Measurements from ENCODE around the gene CPT2. TPM values are rescaled to one million over a fixed set of nuclear protein-coding genes. Genes with fewer than 3 reads are reported as not detected.

Gene CPT2
- total and polyA plus RNA-seq, 2 of the 13 experiments (the other 11 are each of a cell fraction or from before 2014, with no cell fraction given) = 12.6 to 14.6 TPM

GRCh38 chr1:53190210-53190611 lies 6.4 kb upstream of the CPT2 start (continued):
- TF ChIP-seq CTCF (CRISPR knock-in tag; IDR thresholded peaks at IDR 0.05) (peak; percentile 65), CREB1 (IDR thresholded peaks at IDR 0.05) (no peak), CREB1 (CRISPR knock-in tag; IDR thresholded peaks at IDR 0.05) (0 out of 2 replicates have a peak, but pooled peaks have one; percentile 15), STAG1 (CRISPR knock-in tag; IDR thresholded peaks at IDR 0.05) (peak; percentile 47), ZNF687 (CRISPR knock-in tag; IDR thresholded peaks at IDR 0.05) (peak; percentile 31; the same call in 1 of the 2 replicates), PAX8 (CRISPR knock-in tag; IDR thresholded peaks at IDR 0.05; ENCODE audit: borderline replicate concordance) (no peak), MBD4 (IDR thresholded peaks at IDR 0.05; ENCODE audit: borderline replicate concordance, low read length) (no peak), ZFYVE20 (CRISPR knock-in tag; IDR thresholded peaks at IDR 0.05; ENCODE audit: borderline replicate concordance, low read depth) (no peak)
